ENCODE data around the gene FBN2.
"Not testable (repeated sequence)": the region's sequence is repeated elsewhere in the genome, so short reads cannot be mapped to it uniquely, and the experiment has no call there.

DNA sequence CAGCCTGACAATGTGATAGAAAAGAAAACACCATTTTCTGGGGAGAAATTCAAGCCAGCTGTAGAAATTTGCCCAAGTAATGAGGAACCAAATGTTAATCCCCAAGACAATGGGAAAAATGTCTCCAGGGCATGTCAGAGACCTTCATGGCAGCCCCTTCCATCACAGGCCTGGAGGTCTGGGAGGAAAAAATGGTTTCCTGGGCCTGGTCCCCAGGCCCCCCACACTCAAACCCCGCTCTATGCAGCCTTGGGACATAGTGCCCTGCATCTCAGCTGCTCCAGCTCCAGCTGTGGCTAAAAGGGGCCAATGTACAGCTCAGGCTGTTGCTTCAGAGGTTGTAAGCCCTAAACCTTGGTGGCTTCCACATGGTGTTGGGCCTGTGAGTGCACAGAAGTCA, 34.3 kb downstream of the FBN2 start:
- not testable (repeated sequence) for TF ChIP-seq CTCF (conservative IDR thresholded peaks at IDR 0.05; ENCODE audit: low read depth, low read length); EZH2 (IDR thresholded peaks at IDR 0.05; ENCODE audit: borderline replicate concordance, low read depth, low read length, poor library complexity, severe bottlenecking)

Data from A673 (cell line).